ENCODE results near the gene ZFYVE28.

DNA sequence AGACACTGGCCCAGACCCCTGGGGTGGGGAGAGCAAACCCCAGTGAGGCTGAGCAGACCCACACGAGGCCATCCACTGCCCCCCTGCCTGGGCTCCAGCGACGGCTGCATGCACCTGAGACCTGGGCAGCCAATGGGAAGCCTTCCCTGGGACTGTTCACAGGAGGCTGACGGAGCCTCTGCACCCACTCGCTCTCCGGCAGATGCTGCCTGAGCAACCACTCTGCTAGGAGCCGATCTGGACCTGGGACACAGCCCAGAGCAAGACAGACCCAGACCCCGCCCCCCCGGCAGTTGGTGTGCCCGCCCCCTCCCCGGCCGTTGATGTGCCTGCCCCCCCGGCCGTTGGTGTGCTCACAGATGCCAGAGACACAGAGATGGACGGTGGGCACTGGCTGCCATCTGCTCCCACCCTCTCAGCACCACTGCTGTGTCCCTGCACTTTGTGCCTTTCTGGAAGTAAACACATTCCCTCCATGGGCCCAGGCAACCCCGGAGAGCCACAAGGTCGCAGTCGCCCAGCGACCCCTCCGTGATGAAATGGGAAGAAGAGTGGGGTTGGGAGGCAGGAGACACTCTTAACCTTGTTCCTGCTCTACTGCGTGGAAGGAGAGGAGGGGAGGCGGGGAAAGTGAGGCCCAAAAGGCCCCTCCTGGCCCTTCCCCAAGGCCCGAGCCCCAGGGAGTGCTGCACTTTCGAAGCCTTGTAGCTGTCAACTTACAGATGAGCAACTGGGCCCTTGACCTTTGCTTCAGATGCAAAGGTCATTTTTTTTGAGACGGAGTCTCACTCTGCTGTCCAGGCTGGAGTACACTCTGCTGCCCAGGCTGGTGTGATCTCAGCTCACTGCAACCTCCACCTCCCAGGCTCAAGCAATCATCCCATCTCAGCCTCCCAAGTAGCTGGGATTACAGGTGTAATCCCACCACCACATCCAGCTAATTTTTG is 62.0 kb downstream of the ZFYVE28 start:
- TF ChIP-seq, protein P1, sequence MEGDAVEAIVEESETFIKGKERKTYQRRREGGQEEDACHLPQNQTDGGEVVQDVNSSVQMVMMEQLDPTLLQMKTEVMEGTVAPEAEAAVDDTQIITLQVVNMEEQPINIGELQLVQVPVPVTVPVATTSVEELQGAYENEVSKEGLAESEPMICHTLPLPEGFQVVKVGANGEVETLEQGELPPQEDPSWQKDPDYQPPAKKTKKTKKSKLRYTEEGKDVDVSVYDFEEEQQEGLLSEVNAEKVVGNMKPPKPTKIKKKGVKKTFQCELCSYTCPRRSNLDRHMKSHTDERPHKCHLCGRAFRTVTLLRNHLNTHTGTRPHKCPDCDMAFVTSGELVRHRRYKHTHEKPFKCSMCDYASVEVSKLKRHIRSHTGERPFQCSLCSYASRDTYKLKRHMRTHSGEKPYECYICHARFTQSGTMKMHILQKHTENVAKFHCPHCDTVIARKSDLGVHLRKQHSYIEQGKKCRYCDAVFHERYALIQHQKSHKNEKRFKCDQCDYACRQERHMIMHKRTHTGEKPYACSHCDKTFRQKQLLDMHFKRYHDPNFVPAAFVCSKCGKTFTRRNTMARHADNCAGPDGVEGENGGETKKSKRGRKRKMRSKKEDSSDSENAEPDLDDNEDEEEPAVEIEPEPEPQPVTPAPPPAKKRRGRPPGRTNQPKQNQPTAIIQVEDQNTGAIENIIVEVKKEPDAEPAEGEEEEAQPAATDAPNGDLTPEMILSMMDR (IDR thresholded peaks at IDR 0.05; ENCODE audit: insufficient read depth, low read length, poor library complexity, severe bottlenecking) = no peak
- TF ChIP-seq EZH2phosphoT487 (conservative IDR thresholded peaks at IDR 0.05; ENCODE audit: low read length) = no peak

Data from SU-DHL-6 (cell line).